IMR-90 (cell line): ENCODE measurements around the gene UNKL.

ENCODE experiments used
- CEBPB ChIP-seq: IDR thresholded peaks from 2 replicates; pipeline ENCODE4 v1.6.1; 2012; ENCODE audit warnings: low read depth, low read length, improper control_type of control experiment
- CTCF ChIP-seq: conservative IDR thresholded peaks from 2 replicates; pipeline ENCODE4 v1.5.1; 2012; ENCODE audit warnings: mild to moderate bottlenecking, low read depth, low read length, improper control_type of control experiment
- MAZ ChIP-seq: IDR thresholded peaks from 2 replicates; pipeline ENCODE4 v1.6.1; 2012; ENCODE audit warnings: low read depth, mild to moderate bottlenecking, low read length, improper control_type of control experiment, moderate library complexity, borderline replicate concordance
- MXI1 ChIP-seq: IDR thresholded peaks from 2 replicates; pipeline ENCODE4 v1.6.1; 2012; ENCODE audit warnings: low read depth, mild to moderate bottlenecking, low read length, moderate library complexity, borderline replicate concordance
- POLR2A ChIP-seq: IDR thresholded peaks from 2 replicates; pipeline ENCODE4 v1.6.1; 2012; ENCODE audit warnings: mild to moderate bottlenecking, low read depth, low read length
- SMC3 ChIP-seq: fragments of 150-350 bp; IDR thresholded peaks from 2 replicates; pipeline ENCODE4 v1.6.1; 2016; ENCODE audit warnings: low read depth, mild to moderate bottlenecking, antibody characterized with exemption, low read length, moderate library complexity
- USF2 ChIP-seq: fragments of 150-350 bp; IDR thresholded peaks from 2 replicates; pipeline ENCODE4 v1.6.1; 2017; ENCODE audit warnings: mild to moderate bottlenecking, antibody characterized with exemption, low read length, low read depth

- TF ChIP-seq MXI1, result no peak
- no peak for TF ChIP-seq POLR2A
- TF ChIP-seq CTCF, result no peak
- no peak for TF ChIP-seq SMC3
- TF ChIP-seq CEBPB, result peak; percentile 42; the same call in 1 of the 2 replicates
- TF ChIP-seq USF2, result no peak
- no peak for TF ChIP-seq MAZ
Measured at GRCh38 chr16:1458336-1458976, 44.0 kb upstream of the UNKL start.
